NOMO-1 treated with DMSO at 0.1 percent for 48 hours (cell line): ENCODE data around the gene CAMKK1.

Source experiments
- DNase-seq: peaks from one replicate; lab custom pipeline; 2025; ENCODE audit not compliant: unreplicated experiment; lab: John Stamatoyannopoulos, UW

The CAMKK1 gene

GRCh38 chr17:3897731-3898130 is 4.9 kb upstream of the CAMKK1 start:
- DNase-seq = no peak

DNA sequence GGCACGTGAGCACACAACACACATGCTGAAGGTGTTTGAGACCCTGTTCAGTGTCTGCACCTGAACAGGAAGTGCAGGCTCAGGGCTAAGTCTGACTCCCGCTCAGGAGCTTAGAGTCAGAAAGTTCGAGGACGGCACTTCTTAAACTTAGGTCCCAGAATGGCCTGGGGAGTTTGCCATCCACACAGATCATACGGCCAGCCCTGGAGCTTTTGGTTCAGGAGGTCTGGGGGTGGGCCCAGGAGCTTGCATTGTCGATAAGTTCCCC is 4.0 kb upstream of the CAMKK1 start:
- no peak for DNase-seq

DNA sequence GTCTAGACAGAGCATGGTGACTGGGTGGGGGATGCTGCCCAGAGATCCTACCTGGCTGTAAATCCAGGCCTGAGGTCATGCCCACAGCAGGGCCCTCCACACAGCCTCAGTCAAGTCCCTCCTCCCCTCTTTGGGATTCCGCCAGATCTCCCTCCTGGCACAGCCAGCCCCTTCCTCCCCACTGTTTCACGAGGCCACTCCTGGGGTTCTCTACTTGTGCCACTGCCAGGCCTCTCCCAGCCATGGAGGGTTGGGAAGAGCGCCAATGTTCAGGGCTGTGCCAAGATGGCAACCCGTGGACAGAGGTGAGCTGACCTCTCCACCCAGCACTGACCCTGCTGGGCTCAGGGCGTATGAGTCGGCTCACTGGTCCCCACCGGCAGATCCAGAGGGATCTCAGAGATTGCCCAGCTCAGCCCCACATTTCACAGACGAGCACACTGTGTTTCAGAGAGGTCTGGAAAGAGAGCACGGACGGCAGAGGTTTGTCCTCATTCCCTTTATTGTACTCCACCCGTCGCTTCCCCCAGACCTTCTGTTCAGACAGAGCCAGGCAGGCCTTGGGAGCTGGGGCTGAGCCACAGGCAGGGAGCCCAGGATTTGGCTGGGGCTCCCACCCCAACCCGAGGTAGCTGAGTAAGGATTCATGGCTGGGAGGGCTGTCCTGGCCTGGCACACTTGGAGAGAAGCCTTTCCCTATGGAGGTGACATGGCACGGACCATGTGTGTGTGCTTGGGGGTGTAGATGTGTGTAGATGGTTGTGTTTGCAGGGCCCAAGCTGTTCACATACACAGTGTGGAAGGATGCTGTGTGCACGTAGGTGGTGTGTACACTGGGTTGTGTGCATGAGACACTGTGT is 3.5 kb upstream of the CAMKK1 start:
- DNase-seq = no peak

DNA sequence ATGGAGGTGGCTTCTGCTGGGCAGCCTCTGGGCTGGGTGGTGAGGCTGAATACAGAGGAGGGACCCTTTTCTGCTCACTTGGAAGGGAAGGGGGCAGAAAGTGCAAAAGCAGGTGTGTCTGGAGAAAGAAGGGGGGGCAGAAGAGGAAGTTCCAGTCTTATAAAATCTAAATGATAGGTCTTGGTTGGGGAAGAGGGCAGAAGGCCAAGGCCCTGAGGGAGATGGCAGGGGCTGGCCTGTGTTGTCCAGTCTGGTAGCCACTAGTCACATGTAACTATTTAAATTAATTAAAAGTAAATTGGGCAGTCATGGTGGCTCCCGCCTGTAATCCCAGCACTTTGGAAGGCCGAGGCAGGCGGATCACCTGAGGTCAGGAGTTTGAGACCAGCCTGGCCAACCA is 2.5 kb upstream of the CAMKK1 start:
- DNase-seq = no peak

DNA sequence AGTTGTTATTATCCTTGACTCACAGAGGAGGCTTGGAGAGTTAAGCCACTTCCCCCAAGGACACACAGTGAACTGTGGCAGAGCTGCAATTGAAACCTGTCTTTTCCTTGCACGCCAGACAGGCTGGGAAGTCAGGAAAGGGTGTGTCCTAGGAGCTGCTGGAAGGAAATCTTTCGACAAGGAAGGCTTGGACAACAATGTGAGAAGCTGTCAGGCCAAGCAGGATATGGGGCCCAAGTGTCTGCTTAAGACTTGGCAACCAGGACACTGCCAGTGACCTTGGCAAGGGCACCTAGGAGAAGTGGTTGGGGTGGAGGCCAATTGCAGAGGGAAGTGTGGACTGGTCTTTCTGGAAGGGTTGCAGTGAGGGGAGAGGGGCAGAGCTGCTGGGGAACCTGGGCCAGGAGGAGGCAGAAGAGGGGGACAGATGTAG is 2.1 kb upstream of the CAMKK1 start:
- DNase-seq = peak; percentile 37

GRCh38 chr17:3894188-3894587 is 1.3 kb upstream of the CAMKK1 start:
- no peak for DNase-seq

DNA sequence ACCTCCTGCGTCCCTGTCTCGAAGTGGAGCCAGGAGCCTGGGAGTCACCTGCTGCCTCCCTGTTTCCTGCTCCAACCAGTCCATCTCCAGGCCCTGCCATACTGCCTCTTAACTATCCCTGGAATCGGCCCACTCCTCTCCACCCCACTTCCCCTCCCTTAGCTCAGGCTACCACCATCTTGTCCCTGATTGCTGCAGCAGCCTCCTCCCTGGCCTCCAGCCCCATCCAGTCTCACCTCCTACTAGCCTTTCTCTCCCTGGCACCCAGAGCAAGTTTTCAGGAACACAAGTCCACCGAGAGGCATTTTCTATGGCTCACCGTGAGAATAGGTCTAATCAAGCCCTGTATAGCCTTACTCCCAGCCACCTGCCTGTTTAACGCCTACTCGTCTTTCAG is 865 bp upstream of the CAMKK1 start:
- DNase-seq = no peak

- DNase-seq = peak; percentile 43
These were observed 506 bp downstream of the CAMKK1 start for GRCh38 chr17:3892095-3892998.

DNA sequence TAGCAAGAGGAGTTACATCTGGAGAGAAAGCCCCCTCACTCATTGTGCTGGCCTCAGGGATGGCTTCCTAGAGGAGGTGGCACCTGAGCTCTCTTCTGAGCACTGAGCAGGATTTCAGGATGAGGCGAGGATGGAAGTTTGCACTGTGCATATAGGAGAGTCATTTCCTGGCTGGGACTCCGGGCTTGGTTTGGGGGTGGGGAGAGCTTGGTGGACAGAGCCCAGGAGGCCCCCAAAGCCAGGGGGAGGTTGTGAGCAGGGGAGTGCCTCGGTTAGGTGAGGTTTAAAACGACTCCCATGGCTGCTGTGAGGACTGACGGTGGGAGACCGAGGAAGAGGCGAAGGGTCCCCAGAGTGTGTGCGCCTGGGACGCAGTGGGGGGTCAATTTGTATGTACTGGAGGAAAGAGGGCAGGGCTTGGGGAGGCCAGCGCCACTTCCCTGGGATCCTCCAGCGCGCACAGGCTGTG is 1.2 kb downstream of the CAMKK1 start:
- DNase-seq = no peak

DNA sequence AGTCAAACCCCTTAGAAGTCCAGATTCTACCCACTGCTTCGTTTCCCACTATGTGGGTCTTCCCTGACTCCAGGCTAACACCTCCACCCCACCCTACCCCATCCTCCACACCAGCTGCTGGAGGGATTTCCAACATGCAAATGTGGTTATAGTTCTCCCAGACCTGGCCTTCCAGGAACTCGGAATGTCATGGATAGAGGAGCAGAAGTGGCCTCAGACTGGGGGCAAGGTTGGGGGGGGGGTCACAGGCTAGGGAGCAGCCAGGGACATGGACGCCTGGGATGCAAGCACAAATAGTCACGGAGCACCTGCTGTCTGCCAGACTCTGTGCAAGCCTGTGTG is 2.0 kb downstream of the CAMKK1 start:
- DNase-seq = no peak

DNA sequence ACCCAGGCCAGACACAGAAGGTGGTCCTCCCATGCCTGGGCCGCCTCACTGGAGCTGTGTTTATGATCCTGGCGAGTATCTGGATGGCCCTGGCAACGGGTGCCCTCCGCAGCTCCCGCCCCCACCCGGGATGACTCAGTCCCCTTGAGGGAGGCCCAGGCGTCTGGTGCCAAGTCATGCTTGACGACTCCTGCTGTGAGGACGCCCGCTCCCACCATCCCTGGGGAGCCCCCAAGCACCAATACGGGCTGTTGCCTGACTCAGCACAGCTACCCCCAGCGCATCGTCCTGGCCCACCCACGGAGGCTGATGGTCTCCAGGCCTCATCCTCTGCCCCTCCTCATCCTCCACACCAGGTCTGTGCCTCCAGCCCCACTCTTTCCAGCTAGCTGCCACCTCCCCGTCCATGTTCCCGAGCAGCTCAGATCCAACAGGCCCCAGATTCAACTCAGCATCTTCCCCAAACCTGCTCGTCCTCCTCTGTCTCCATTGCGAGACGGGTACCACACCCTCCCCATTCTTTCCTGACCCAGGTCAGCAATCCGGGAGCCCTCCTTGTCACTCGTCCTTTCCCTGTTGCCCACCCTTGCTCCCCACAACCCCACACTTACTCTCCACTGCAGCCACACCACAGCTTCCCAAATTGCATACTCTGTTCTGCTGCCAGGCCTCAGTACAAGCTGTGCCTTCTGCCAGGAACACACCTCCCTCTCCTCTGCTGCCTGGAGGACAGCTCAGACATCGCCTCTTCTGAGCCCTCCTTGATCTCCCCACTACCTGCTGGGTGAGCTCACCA is 2.6 kb downstream of the CAMKK1 start:
- no peak for DNase-seq

GRCh38 chr17:3889325-3890012 is 3.4 kb downstream of the CAMKK1 start:
- DNase-seq = no peak

DNA sequence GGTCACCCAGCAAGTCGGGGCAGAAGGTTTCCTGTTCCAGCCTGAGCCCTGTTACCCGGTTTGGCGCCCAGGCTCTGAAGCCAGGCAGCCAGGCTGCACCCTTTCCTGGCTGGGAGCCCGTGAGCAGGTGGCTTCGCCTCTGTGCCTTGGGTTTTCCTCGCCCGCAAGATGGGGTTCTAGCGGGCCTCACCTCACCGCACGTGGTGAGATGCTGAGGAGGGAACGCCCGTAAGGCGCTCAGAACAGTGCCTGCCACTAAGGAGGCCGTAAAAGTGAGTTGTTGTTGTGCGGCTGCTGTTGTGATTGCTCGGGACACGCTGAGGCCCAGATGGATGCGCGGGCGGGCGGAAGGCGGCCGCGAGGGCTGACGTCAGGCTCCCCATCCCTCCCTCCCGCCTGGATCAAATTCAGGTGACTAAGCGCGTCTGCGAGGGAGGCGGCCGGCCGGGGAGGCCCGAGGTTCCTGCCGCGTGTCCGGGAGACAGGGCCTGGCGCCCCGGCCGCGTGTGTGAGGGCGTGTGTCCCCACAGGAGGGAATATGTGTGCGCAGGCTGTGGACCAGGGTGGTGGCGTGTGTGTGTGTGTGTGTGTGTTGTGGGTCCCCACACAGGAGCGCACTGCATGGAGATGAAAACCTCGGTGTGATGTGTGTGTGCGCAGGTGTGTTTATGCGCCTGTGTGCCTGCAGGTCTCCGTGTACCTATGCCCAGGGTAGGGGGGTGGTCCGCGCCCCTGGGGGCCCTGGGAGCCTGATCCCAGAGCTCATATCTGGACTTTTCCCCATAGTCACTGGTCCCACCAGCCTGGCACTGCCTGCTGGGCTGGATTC is 4.3 kb downstream of the CAMKK1 start:
- DNase-seq = no peak

GRCh38 chr17:3887804-3888203 is 5.0 kb downstream of the CAMKK1 start:
- DNase-seq = no peak

DNA sequence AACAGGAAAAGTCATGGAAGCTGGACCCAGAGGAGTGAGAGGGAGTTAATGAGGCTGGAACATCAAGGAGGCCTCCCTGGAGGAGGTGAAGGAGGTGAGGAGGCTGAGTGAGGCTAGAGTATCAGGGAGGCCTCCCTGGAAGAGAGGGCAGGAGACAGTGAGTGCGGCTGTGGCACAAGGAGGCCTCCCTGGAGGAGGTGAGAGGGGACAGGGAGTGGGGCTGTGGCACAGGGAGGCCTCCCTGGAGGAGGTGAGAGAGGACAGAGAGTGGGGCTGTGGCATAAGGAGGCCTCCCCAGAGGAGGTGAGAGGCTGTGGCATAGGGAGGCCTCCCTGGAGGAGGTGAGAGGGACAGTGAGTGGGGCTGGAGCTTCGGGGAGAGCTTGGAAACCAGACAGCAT is 5.5 kb downstream of the CAMKK1 start:
- DNase-seq = no peak

DNA sequence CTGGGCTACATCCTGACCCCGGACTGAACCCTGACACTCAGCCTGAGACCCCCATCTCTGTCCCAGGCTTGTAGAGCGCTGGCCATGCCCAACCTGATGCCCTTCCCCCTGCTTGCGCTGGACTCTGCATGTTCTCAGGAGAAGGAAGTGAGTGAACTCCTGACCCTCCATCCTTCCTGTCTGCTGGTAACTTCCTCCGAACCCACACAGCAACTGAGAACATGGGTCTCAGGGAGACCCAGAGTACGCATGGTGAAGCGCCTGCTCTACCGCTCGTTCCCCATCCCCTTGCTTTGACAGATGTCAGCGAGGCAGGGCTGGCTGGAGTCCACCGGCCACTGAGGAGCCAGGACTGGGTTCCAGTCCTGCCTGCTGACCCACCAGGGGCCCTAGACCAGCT is 6.1 kb downstream of the CAMKK1 start:
- peak; percentile 65 for DNase-seq

DNA sequence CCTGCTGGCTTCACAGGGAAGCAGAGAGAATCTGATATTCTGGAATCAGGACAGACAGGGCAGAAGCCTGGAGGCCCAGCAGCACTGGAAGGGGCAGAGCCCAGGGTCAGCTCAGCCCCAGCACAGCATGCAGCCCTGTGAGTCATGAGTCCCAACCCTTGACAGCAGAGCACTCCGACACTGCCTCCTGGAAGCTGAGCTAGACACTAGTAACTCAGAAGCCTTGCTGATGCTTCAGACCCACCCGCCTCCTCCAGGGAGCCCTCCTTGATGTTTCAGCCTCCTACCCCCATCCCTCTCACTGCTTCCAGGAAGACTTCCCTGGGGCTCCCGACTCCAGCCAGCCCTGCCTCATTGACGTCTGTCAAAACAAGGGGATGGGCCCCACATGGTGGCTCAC is 6.9 kb downstream of the CAMKK1 start:
- no peak for DNase-seq

DNA sequence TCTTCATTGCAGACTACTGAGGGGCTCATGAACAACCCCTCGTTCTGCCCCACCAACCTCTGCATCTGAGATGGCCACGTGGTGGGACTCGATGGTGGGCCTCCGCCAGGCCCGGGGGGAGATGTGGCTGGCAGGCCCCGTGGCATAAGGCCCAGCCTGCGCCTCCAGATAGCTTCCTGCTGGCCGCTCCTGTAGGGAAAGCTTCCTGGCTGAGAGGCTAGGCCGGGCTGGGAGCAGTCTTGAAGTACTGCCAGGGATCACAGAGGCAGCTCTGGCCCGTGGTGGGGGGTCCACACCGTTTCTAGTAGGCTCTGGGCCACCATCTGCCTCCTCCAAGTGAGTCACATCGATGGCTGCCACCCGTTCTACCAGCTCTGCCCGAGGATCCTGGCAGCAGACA is 7.6 kb downstream of the CAMKK1 start:
- no peak for DNase-seq

DNA sequence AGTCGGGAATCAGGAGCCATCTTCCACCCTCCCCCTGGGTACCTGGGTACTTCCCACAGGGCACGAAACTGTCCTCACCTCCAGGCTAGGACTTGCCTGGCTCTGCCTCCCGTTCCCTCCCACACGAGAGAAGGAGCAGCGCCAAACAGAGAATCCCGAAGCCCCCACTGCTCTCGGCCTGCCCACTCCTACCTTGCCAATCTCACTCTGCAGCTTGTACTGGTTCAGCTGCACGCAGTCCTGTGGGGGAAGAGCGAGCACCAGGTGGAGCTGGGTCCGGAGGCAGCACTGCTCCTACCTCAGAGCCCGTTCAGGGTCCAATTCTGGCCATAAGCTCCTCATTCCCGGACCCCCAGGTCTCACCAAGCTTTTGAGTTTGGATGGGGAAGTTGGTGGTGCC is 8.7 kb downstream of the CAMKK1 start:
- no peak for DNase-seq

DNA sequence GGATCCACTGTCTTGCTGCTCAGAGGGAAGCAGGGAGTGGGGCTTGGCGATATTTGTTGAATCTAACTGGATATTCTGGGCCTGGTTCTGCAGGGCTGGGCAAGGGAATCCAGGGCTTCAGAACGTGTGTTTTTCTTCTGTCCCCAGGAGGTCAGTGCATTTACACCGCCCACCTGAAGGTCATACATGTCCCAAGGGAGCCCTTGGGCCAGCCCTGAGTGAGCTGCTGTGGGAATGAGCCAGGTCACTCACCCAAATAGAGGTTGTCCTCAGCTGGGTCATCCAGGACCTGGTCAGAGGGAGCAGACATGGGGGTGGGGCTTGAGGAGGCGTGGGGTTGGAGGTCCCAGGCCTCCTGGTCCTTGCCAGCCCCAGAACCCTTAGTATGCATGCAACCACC is 10.6 kb downstream of the CAMKK1 start:
- no peak for DNase-seq
